IMR-90 (cell line): ENCODE measurements around the gene ARHGAP21. TPM values are rescaled to one million over a fixed set of nuclear protein-coding genes. Genes with fewer than 3 reads are reported as not detected.

Source experiments
- ATAC-seq: fragments of 200-7000 bp; cut with Tn5 transposase; 2 replicates; pipeline ENCODE4 v1.9.1; 2020; ENCODE audit warnings: low read depth, mild to moderate bottlenecking, moderate library complexity
- BruUV-seq: library from RNA; stranded (reverse); fragments of 400-500 nt; replicated peaks from 2 replicates; lab custom pipeline; 2021; lab: Mats Ljungman, UMichigan
- CTCF ChIA-PET: fragments of 300-600 bp; formaldehyde crosslinking; extraction: SDS; loops from one replicate; lab custom pipeline; 2021; ENCODE audit warnings: antibody characterized with exemption; lab: Yijun Ruan, JAX
- POLR2A ChIA-PET: fragments of 300-600 bp; sonication (Branson Sonifier 250); formaldehyde crosslinking; loops from one replicate; lab custom pipeline; 2022; ENCODE audit warnings: antibody characterized with exemption; ENCODE audit not compliant: unreplicated experiment; lab: Charles Lee
- DNase-seq: peaks from one replicate; pipeline ENCODE4 v3.0.0; 2013
- H2AFZ ChIP-seq: replicated peaks from 2 replicates; pipeline ENCODE3; 2013; ENCODE audit warnings: low read length, mild to moderate bottlenecking; ENCODE audit not compliant: poor library complexity
- H2AK5ac ChIP-seq: 2 replicates; pipeline ENCODE4 v1.6.1; 2013; ENCODE audit warnings: low read depth, low read length, inconsistent platforms
- H2AK9ac ChIP-seq: replicated peaks from 2 replicates; pipeline ENCODE3; 2013; ENCODE audit warnings: mild to moderate bottlenecking, low read depth, low read length, moderate library complexity; ENCODE audit not compliant: poor library complexity
- H2BK120ac ChIP-seq: 2 replicates; pipeline ENCODE4 v1.6.1; 2013; ENCODE audit warnings: low read depth, low read length, inconsistent platforms
- H2BK15ac ChIP-seq: 3 replicates; pipeline ENCODE4 v1.6.1; 2013; ENCODE audit warnings: low read depth, low read length, inconsistent platforms
- H2BK20ac ChIP-seq: 2 replicates; pipeline ENCODE4 v1.6.1; 2013; ENCODE audit warnings: low read depth, mild to moderate bottlenecking, inconsistent platforms, low read length, moderate library complexity
- H2BK5ac ChIP-seq: 2 replicates; pipeline ENCODE4 v1.6.1; 2013; ENCODE audit warnings: mild to moderate bottlenecking, low read depth, low read length, inconsistent platforms; ENCODE audit not compliant: poor library complexity, severe bottlenecking
- H3K14ac ChIP-seq: replicated peaks from 2 replicates; pipeline ENCODE4 v1.6.1; 2013; ENCODE audit warnings: low read depth, low read length, inconsistent platforms
- H3K18ac ChIP-seq: 2 replicates; pipeline ENCODE4 v1.6.1; 2013; ENCODE audit warnings: low read depth, low read length, control low read depth
- H3K23ac ChIP-seq: 2 replicates; pipeline ENCODE4 v1.6.1; 2013; ENCODE audit warnings: low read depth, low read length, inconsistent platforms
- H3K27ac ChIP-seq: 2 replicates; pipeline ENCODE4 v1.5.1; 2013; ENCODE audit warnings: mild to moderate bottlenecking, control low read depth, low read length; ENCODE audit not compliant: insufficient read depth
- H3K27me3 ChIP-seq: 2 replicates; pipeline ENCODE4 v1.6.1; 2013; ENCODE audit warnings: low read length; ENCODE audit not compliant: control insufficient read depth, insufficient read depth
- H3K36me3 ChIP-seq: 2 replicates; pipeline ENCODE4 v1.6.1; 2013; ENCODE audit warnings: low read length, mixed read lengths; ENCODE audit not compliant: control insufficient read depth, insufficient read depth
- H3K4ac ChIP-seq: 2 replicates; pipeline ENCODE4 v1.6.1; 2013; ENCODE audit warnings: low read depth, low read length, inconsistent platforms
- H3K4me1 ChIP-seq: 2 replicates; pipeline ENCODE4 v1.6.1; 2013; ENCODE audit warnings: low read length, mixed read lengths; ENCODE audit not compliant: control insufficient read depth, insufficient read depth
- H3K4me2 ChIP-seq: 2 replicates; pipeline ENCODE4 v1.6.1; 2013; ENCODE audit warnings: low read depth, mild to moderate bottlenecking, control low read depth, low read length, moderate library complexity
- H3K4me3 ChIP-seq: 2 replicates; pipeline ENCODE4 v1.5.1; 2013; ENCODE audit warnings: low read depth, mild to moderate bottlenecking, control low read depth, low read length, moderate library complexity; ENCODE audit not compliant: insufficient read depth
- H3K56ac ChIP-seq: 2 replicates; pipeline ENCODE4 v1.6.1; 2013; ENCODE audit warnings: low read length, inconsistent platforms; ENCODE audit not compliant: insufficient read depth; ENCODE audit errors: extremely low read depth
- H3K79me1 ChIP-seq, 2 experiments: 2 replicates each; pipeline ENCODE4 v1.6.1; 2013; ENCODE audit warnings: low read length in 2 of 2, inconsistent platforms in 1 of 2, low read depth in 1 of 2
- H3K9ac ChIP-seq: 2 replicates; pipeline ENCODE4 v1.6.1; 2013; ENCODE audit warnings: low read depth, low read length, control low read depth
- H3K9me1 ChIP-seq: 2 replicates; pipeline ENCODE4 v1.6.1; 2013; ENCODE audit warnings: low read length, inconsistent platforms; ENCODE audit not compliant: insufficient read depth
- H3K9me3 ChIP-seq: 2 replicates; pipeline ENCODE4 v1.6.1; 2013; ENCODE audit warnings: low read length; ENCODE audit not compliant: control insufficient read depth, insufficient read depth
- H4K20me1 ChIP-seq: 2 replicates; pipeline ENCODE4 v1.6.1; 2013; ENCODE audit warnings: low read length, inconsistent platforms; ENCODE audit not compliant: insufficient read depth
- H4K5ac ChIP-seq: 2 replicates; pipeline ENCODE4 v1.6.1; 2013; ENCODE audit warnings: mild to moderate bottlenecking, low read depth, low read length, control low read depth
- H4K8ac ChIP-seq, 2 experiments: 2 replicates each; pipeline ENCODE4 v1.6.1; 2013; ENCODE audit warnings: low read depth in 2 of 2, low read length in 2 of 2, control low read depth in 1 of 2, inconsistent platforms in 1 of 2
- H4K91ac ChIP-seq: 2 replicates; pipeline ENCODE4 v1.6.1; 2013; ENCODE audit warnings: low read depth, low read length, inconsistent platforms; ENCODE audit not compliant: insufficient read depth
- BHLHE40 ChIP-seq: fragments of 150-350 bp; IDR thresholded peaks from 2 replicates; pipeline ENCODE4 v1.6.1; 2016; ENCODE audit warnings: mild to moderate bottlenecking, low read depth, low read length
- CEBPB ChIP-seq: IDR thresholded peaks from 2 replicates; pipeline ENCODE4 v1.6.1; 2012; ENCODE audit warnings: low read depth, low read length, improper control_type of control experiment
- CHD1 ChIP-seq: IDR thresholded peaks from 2 replicates; pipeline ENCODE4 v1.6.1; 2012; ENCODE audit warnings: low read depth, low read length, improper control_type of control experiment
- CTCF ChIP-seq: conservative IDR thresholded peaks from 2 replicates; pipeline ENCODE4 v1.5.1; 2012; ENCODE audit warnings: mild to moderate bottlenecking, low read depth, low read length, improper control_type of control experiment
- ELK1 ChIP-seq: fragments of 150-350 bp; IDR thresholded peaks from 2 replicates; pipeline ENCODE4 v1.6.1; 2016; ENCODE audit warnings: low read depth, mild to moderate bottlenecking, low read length, moderate library complexity, borderline replicate concordance
- FOS ChIP-seq: fragments of 150-350 bp; IDR thresholded peaks from 2 replicates; pipeline ENCODE4 v1.6.1; 2016; ENCODE audit warnings: low read depth, low read length
- MAFK ChIP-seq: IDR thresholded peaks from 2 replicates; pipeline ENCODE4 v1.6.1; 2012; ENCODE audit warnings: low read depth, low read length, improper control_type of control experiment
- MAZ ChIP-seq: IDR thresholded peaks from 2 replicates; pipeline ENCODE4 v1.6.1; 2012; ENCODE audit warnings: low read depth, mild to moderate bottlenecking, low read length, improper control_type of control experiment, moderate library complexity, borderline replicate concordance
- MXI1 ChIP-seq: IDR thresholded peaks from 2 replicates; pipeline ENCODE4 v1.6.1; 2012; ENCODE audit warnings: low read depth, mild to moderate bottlenecking, low read length, moderate library complexity, borderline replicate concordance
- NFE2L2 ChIP-seq: fragments of 150-350 bp; IDR thresholded peaks from 2 replicates; pipeline ENCODE4 v1.6.1; 2016; ENCODE audit warnings: low read depth, mild to moderate bottlenecking, low read length
- RAD21 ChIP-seq: IDR thresholded peaks from 2 replicates; pipeline ENCODE4 v1.6.1; 2012; ENCODE audit warnings: low read length, improper control_type of control experiment
- RCOR1 ChIP-seq: IDR thresholded peaks from 2 replicates; pipeline ENCODE4 v1.6.1; 2012; ENCODE audit warnings: mild to moderate bottlenecking, low read length, improper control_type of control experiment; ENCODE audit not compliant: insufficient replicate concordance
- RFX5 ChIP-seq: IDR thresholded peaks from 2 replicates; pipeline ENCODE4 v1.8.0; 2012; ENCODE audit warnings: low read depth, mild to moderate bottlenecking, low read length, moderate library complexity
- USF2 ChIP-seq: fragments of 150-350 bp; IDR thresholded peaks from 2 replicates; pipeline ENCODE4 v1.6.1; 2017; ENCODE audit warnings: mild to moderate bottlenecking, antibody characterized with exemption, low read length, low read depth
- WGBS, 2 experiments: methylation state at CpG; one replicate each; pipeline versions ENCODE4 v1.1.5 to v1.1.7; 2013; ENCODE audit warnings: missing lambda C conversion rate in 2 of 2; ENCODE audit not compliant: insufficient read length in 1 of 2; ENCODE audit errors: extremely low coverage in 2 of 2; 5-methylcytosine and 5-hydroxymethylcytosine counted together
- dilution Hi-C: fragments of 300-500 bp; cut with HindIII; formaldehyde crosslinking; loops from one replicate; pipeline ENCODE4 v1.14.3; 2018; ENCODE audit warnings: low sequenced_read_pairs; ENCODE audit not compliant: unreplicated experiment
- in situ Hi-C: fragments of 300-500 bp; cut with MboI; formaldehyde crosslinking; loops from 3 replicates; pipeline ENCODE4 v1.14.3; 2019; ENCODE audit warnings: low sequenced_read_pairs, inconsistent platforms, mixed read lengths
- intact Hi-C: fragments of 100-400 bp; cut with micrococcal nuclease; formaldehyde crosslinking; loops from 2 replicates; pipeline ENCODE4 v1.10.0; 2022
- polyA plus RNA-seq, 3 experiments: library from polyadenylated mRNA; depleted of rRNA; stranded (reverse); fragments of >200 nt; gene quantifications; 2 replicates each; pipeline ENCODE4 v1.2.3, GENCODE V29; 2012; ENCODE audit warnings: low replicate concordance in 1 of 3
- total RNA-seq: library from RNA; depleted of rRNA; stranded (reverse); fragments of >200 nt; gene quantifications from 2 replicates; pipeline ENCODE4 v1.2.3, GENCODE V29; 2012

Gene ARHGAP21
- total and polyA plus RNA-seq, 2 of the 4 experiments (the other 2 are of a cell fraction): 43.3 to 94.3 TPM

- ATAC-seq (peak; percentile 99), DNase-seq (peak; percentile 98)
- peak overlapping the region; percentile 64 for H3K4ac ChIP-seq
- 78% methylated on average over 2 of the region's 7 CpGs; no CpG with 5 or more reads in 1 of the 2 experiments for WGBS, 2 experiments
- peaks cover 68% of the 10 kb centered on the region for H4K20me1 ChIP-seq
- no peaks in the 10 kb centered on the region for H3K36me3 ChIP-seq
- H2BK20ac ChIP-seq: no peak overlapping the region; the same call in 1 of the 2 replicates
- no peaks in the 10 kb centered on the region for H3K9me3 ChIP-seq
- peaks cover 20% of the 10 kb centered on the region for H3K9me1 ChIP-seq
- H3K56ac ChIP-seq: no peak overlapping the region
- peaks cover 14% of the 10 kb centered on the region for H3K4me1 ChIP-seq
- dilution Hi-C loops: no loop called here
- H3K27ac ChIP-seq: peak overlapping the region; percentile 14; the same call in 1 of the 2 replicates
- H2BK5ac ChIP-seq: peak overlapping the region; percentile 20
- intact Hi-C loops: no loop called here
- CTCF ChIA-PET: interaction anchor here (0.6 kb wide), 1 partner anchor 72 kb away, joined by 3 read pairs; no protein-coding TSS in a partner anchor
- H4K91ac ChIP-seq: no peak overlapping the region
- POLR2A ChIA-PET: no interaction called here
- peak overlapping the region; percentile 75 for H3K14ac ChIP-seq
- H3K23ac ChIP-seq: peak overlapping the region; percentile 41; the same call in 1 of the 2 replicates
- peak overlapping the region; percentile 73 for H2AK5ac ChIP-seq
- no peaks in the 10 kb centered on the region for H3K27me3 ChIP-seq
- peak overlapping the region; percentile 5; the same call in 1 of the 2 replicates for H3K4me2 ChIP-seq
- H3K18ac ChIP-seq: no peak overlapping the region
- H2BK120ac ChIP-seq: peak overlapping the region; percentile 35
- peaks cover 16 to 70% of the 10 kb centered on the region in 2 experiments; a peak in 3 of 4 replicates for H3K79me1 ChIP-seq
- H4K8ac ChIP-seq: no peak overlapping the region; a peak in 1 of 4 replicates
- in situ Hi-C loops: loop anchor here (25.0 kb wide), 1 partner anchor 256 kb away; the partner anchor contains the start of gene PRTFDC1
- H3K4me3 ChIP-seq: no peak overlapping the region
- H2AK9ac ChIP-seq: no peak overlapping the region
- no TSS peak for BruUV-seq
- H3K9ac ChIP-seq: no peak overlapping the region
- peak overlapping the region; percentile 71; the same call in 1 of the 3 replicates for H2BK15ac ChIP-seq
- H2AFZ ChIP-seq: no peak overlapping the region
- no peak overlapping the region for H4K5ac ChIP-seq
- TF ChIP-seq CEBPB (peak; percentile 100), BHLHE40 (no peak), RFX5 (no peak), ELK1 (no peak), CHD1 (no peak), RCOR1 (no peak), MXI1 (peak; percentile 50; the same call in 1 of the 2 replicates), CTCF (no peak), MAZ (no peak), MAFK (peak; percentile 77), NFE2L2 (peak; percentile 44; the same call in 1 of the 2 replicates), FOS (peak; percentile 80), RAD21 (peak; percentile 29; the same call in 1 of the 2 replicates), USF2 (no peak)
Observed at GRCh38 chr10:24706479-24707118, 17.1 kb downstream of the ARHGAP21 start.
